Smooth muscle cell (in vitro differentiated cells): ENCODE measurements around the gene MRPL52. TPM values are rescaled to one million over a fixed set of nuclear protein-coding genes. Genes with fewer than 3 reads are reported as not detected.
"Not testable (repeated sequence)": the region's sequence is repeated elsewhere in the genome, so short reads cannot be mapped to it uniquely, and the experiment has no call there.

ENCODE experiments used
- DNase-seq: peaks from one replicate; lab custom pipeline; 2025; ENCODE audit not compliant: unreplicated experiment; lab: John Stamatoyannopoulos, UW
- H2AFZ ChIP-seq: fragments of 200-600 bp; sonication (generic); 2 replicates; pipeline ENCODE4 v1.6.0; 2016; ENCODE audit warnings: antibody characterized with exemption, low read depth, mild to moderate bottlenecking
- H3F3A ChIP-seq: fragments of 200-600 bp; sonication (generic); 2 replicates; pipeline ENCODE4 v1.6.0; 2017; ENCODE audit warnings: antibody characterized with exemption, low read depth
- H3K27ac ChIP-seq: fragments of 200-600 bp; sonication (generic); 2 replicates; pipeline ENCODE4 v1.5.1; 2016; ENCODE audit warnings: low read depth, mild to moderate bottlenecking
- H3K27me3 ChIP-seq: fragments of 200-600 bp; sonication (generic); 2 replicates; pipeline ENCODE4 v1.6.1; 2016; ENCODE audit warnings: low read depth, mild to moderate bottlenecking
- H3K36me3 ChIP-seq: fragments of 200-600 bp; sonication (generic); 2 replicates; pipeline ENCODE4 v1.5.1; 2016; ENCODE audit warnings: low read depth
- H3K4me1 ChIP-seq: fragments of 200-600 bp; sonication (generic); 2 replicates; pipeline ENCODE4 v1.5.1; 2016; ENCODE audit warnings: low read depth
- H3K4me2 ChIP-seq: fragments of 200-600 bp; sonication (generic); 2 replicates; pipeline ENCODE4 v1.6.0; 2016; ENCODE audit warnings: mild to moderate bottlenecking
- H3K4me3 ChIP-seq: fragments of 200-600 bp; sonication (generic); 2 replicates; pipeline ENCODE4 v1.5.1; 2016; ENCODE audit warnings: mild to moderate bottlenecking
- H3K79me2 ChIP-seq: fragments of 200-600 bp; sonication (generic); 2 replicates; pipeline ENCODE4 v1.6.0; 2016; ENCODE audit warnings: low read depth, mild to moderate bottlenecking
- H3K9ac ChIP-seq: fragments of 200-600 bp; sonication (generic); 2 replicates; pipeline ENCODE4 v1.6.0; 2016; ENCODE audit warnings: low read depth
- H3K9me3 ChIP-seq: fragments of 200-600 bp; sonication (generic); replicated peaks from 2 replicates; pipeline ENCODE4 v1.5.1; 2016; ENCODE audit warnings: low read depth
- H4K20me1 ChIP-seq: fragments of 200-600 bp; sonication (generic); 2 replicates; pipeline ENCODE4 v1.6.0; 2016; ENCODE audit warnings: low read depth
- CTCF ChIP-seq: fragments of 200-600 bp; sonication (generic); IDR thresholded peaks from 2 replicates; pipeline ENCODE4 v1.5.1; 2017; ENCODE audit warnings: borderline replicate concordance, mild to moderate bottlenecking, antibody characterized with exemption; ENCODE audit not compliant: insufficient read depth, poor library complexity, severe bottlenecking
- WGBS: methylation state at CpG from one replicate; pipeline ENCODE4 v1.1.7; 2016; ENCODE audit warnings: low lambda C conversion rate; 5-methylcytosine and 5-hydroxymethylcytosine counted together
- polyA plus RNA-seq: library from polyadenylated mRNA; unstranded; fragments of >200 nt; fragmentation: Nextera tagmentation; extraction: Ambion mirVana; gene quantifications from 2 replicates; pipeline ENCODE4 v1.2.1, GENCODE V29; 2016
- total RNA-seq: library from RNA; depleted of rRNA; stranded (reverse); fragments of >200 nt; gene quantifications from 2 replicates; pipeline ENCODE4 v1.2.3, GENCODE V29; 2014

Gene MRPL52
- total and polyA plus RNA-seq, 2 experiments from 2014 or later, result 220 to 274 TPM

- Histone ChIP-seq H3K4me1 (peaks cover 28% of the 10 kb centered on the region), H2AFZ (no peak overlapping the region), H3K4me3 (no peak overlapping the region), H3K36me3 (no peaks in the 10 kb centered on the region), H3K27ac (peak overlapping the region; percentile 100), H3K9me3 (no peaks in the 10 kb centered on the region), H3K4me2 (peak overlapping the region; percentile 77), H4K20me1 (peaks cover 17% of the 10 kb centered on the region), H3F3A (peaks cover 57% of the 10 kb centered on the region), H3K27me3 (no peaks in the 10 kb centered on the region), H3K79me2 (peaks cover 12% of the 10 kb centered on the region), H3K9ac (peak overlapping the region; percentile 91)
- TF ChIP-seq CTCF, result no peak
- peak; percentile 55 for DNase-seq
- 19% methylated on average over 10 of the region's 12 CpGs for WGBS
Observed at GRCh38 chr14:22848351-22849164, 18.9 kb downstream of the MRPL52 start.

GRCh38 chr14:22849212-22849819, 19.6 kb downstream of the MRPL52 start:
- no peak for DNase-seq

GRCh38 chr14:22850944-22851764, 21.5 kb downstream of the MRPL52 start:
- peaks cover 40% of the 10 kb centered on the region for H3F3A ChIP-seq
- peak; percentile 39 for DNase-seq
- no peak for TF ChIP-seq CTCF
- peaks cover 6% of the 10 kb centered on the region for H4K20me1 ChIP-seq
- H3K27ac ChIP-seq, result peak overlapping the region; percentile 100
- 35% methylated on average over 9 of the region's 9 CpGs for WGBS
- peak overlapping the region; percentile 68 for H3K4me2 ChIP-seq
- no peaks in the 10 kb centered on the region for H3K27me3 ChIP-seq
- H3K4me1 ChIP-seq, result peaks cover 28% of the 10 kb centered on the region
- H2AFZ ChIP-seq, result no peak overlapping the region
- H3K9ac ChIP-seq, result peak overlapping the region; percentile 96
- no peaks in the 10 kb centered on the region for H3K36me3 ChIP-seq
- no peaks in the 10 kb centered on the region for H3K9me3 ChIP-seq
- H3K4me3 ChIP-seq, result no peak overlapping the region
- H3K79me2 ChIP-seq, result no peaks in the 10 kb centered on the region

More at GRCh38 chr14:22849212-22849819, 19.6 kb downstream of the MRPL52 start:
- Histone ChIP-seq H3K36me3 (no peaks in the 10 kb centered on the region), H3F3A (peaks cover 50% of the 10 kb centered on the region), H2AFZ (no peak overlapping the region), H3K79me2 (peaks cover 5% of the 10 kb centered on the region), H3K4me2 (peak overlapping the region; percentile 65), H3K4me3 (no peak overlapping the region), H3K9me3 (no peaks in the 10 kb centered on the region), H3K4me1 (peaks cover 28% of the 10 kb centered on the region), H3K9ac (peak overlapping the region; percentile 91), H3K27me3 (no peaks in the 10 kb centered on the region), H3K27ac (peak overlapping the region; percentile 100), H4K20me1 (peaks cover 10% of the 10 kb centered on the region)
- 67% methylated on average over 19 of the region's 19 CpGs for WGBS
- TF ChIP-seq CTCF, result no peak

GRCh38 chr14:22852178-22852577, 22.5 kb downstream of the MRPL52 start:
- H4K20me1 ChIP-seq, H3K4me3 ChIP-seq, H3K79me2 ChIP-seq, H3K27me3 ChIP-seq, H2AFZ ChIP-seq, H3K4me2 ChIP-seq, H3K36me3 ChIP-seq, H3K9me3 ChIP-seq, DNase-seq: not testable (repeated sequence)
- 86% methylated on average over 12 of the region's 12 CpGs for WGBS
- Histone ChIP-seq H3K27ac (peak overlapping the region; percentile 100), H3K9ac (peak overlapping the region; percentile 70), H3K4me1 (peaks cover 28% of the 10 kb centered on the region), H3F3A (peaks cover 34% of the 10 kb centered on the region)
